Gastroesophageal sphincter (tissue), 4 donors: Measurements from ENCODE around the gene SDK1. TPM values are rescaled to one million over a fixed set of nuclear protein-coding genes. Genes with fewer than 3 reads are reported as not detected.

Experiments used
- ATAC-seq: fragments of 150-250 bp; one replicate; pipeline ENCODE4 v1.9.1; 2016; ENCODE audit warnings: mild to moderate bottlenecking, moderate library complexity
- H3K27ac ChIP-seq, 4 donors: fragments of 200-600 bp; sonication (generic) in 3 of 4; 1 replicate in 3 of 4; 2 replicates in 1 of 4; pipeline ENCODE4 v1.5.1; 2016 to 2019
- H3K27me3 ChIP-seq: fragments of 200-600 bp; sonication (generic); one replicate; pipeline ENCODE4 v1.5.1; 2019
- H3K36me3 ChIP-seq, 2 donors: fragments of 200-600 bp; sonication (generic); one replicate each; pipeline ENCODE4 v1.5.1; 2019; ENCODE audit warnings: control low read depth in 1 of 2
- H3K4me1 ChIP-seq, 3 donors: fragments of 200-600 bp; sonication (generic); 1 replicate in 2 of 3; 2 replicates in 1 of 3; pipeline ENCODE4 v1.5.1; 2016 to 2019; ENCODE audit warnings: control low read depth in 2 of 3
- H3K4me3 ChIP-seq, 2 donors: fragments of 200-600 bp; sonication (generic); one replicate each; pipeline ENCODE4 v1.5.1; 2019; ENCODE audit warnings: mild to moderate bottlenecking in 1 of 2, moderate library complexity in 1 of 2
- H3K9me3 ChIP-seq, 3 donors: fragments of 200-600 bp; sonication (generic); one replicate each; pipeline ENCODE4 v1.5.1; 2017 to 2019; ENCODE audit warnings: control low read depth in 2 of 3
- EP300 ChIP-seq: sonication (generic); formaldehyde crosslinking; IDR thresholded peaks from one replicate; pipeline ENCODE4 v1.6.1; 2017; ENCODE audit warnings: antibody characterized with exemption, mild to moderate bottlenecking
- POLR2A ChIP-seq, 2 donors: fragments of 450-650 bp; IDR thresholded peaks; one replicate each; pipeline ENCODE4 v1.6.1; 2017; ENCODE audit warnings: antibody characterized with exemption in 2 of 2, mild to moderate bottlenecking in 2 of 2, moderate library complexity in 1 of 2
- POLR2AphosphoS5 ChIP-seq: sonication (generic); formaldehyde crosslinking; IDR thresholded peaks from one replicate; pipeline ENCODE4 v1.6.1; 2017; ENCODE audit warnings: antibody characterized with exemption
- WGBS, 2 donors: methylation state at CpG; one replicate each; pipeline ENCODE4 v1.1.5; 2018; ENCODE audit warnings: low coverage in 1 of 2; 5-methylcytosine and 5-hydroxymethylcytosine counted together
- total RNA-seq, 4 donors: library from RNA; depleted of rRNA; stranded (reverse); fragments of >200 nt; gene quantifications; one replicate each; pipeline ENCODE4 v1.1.0, GENCODE V29; 2016
- TF ChIP-seq, protein P1 (sequence below), 4 experiments: fragments of 200-600 bp in 2 of 4; fragments of 450-650 bp in 2 of 4; sonication (generic) in 1 of 4; IDR thresholded peaks; one replicate each; pipeline ENCODE4 v1.5.1; 2017 to 2019; ENCODE audit warnings: antibody characterized with exemption in 4 of 4, mild to moderate bottlenecking in 2 of 4, moderate library complexity in 2 of 4

Gene SDK1
- total RNA-seq, 4 donors from 2014 or later: 6.1 to 13.6 (median 8.7) TPM

DNA sequence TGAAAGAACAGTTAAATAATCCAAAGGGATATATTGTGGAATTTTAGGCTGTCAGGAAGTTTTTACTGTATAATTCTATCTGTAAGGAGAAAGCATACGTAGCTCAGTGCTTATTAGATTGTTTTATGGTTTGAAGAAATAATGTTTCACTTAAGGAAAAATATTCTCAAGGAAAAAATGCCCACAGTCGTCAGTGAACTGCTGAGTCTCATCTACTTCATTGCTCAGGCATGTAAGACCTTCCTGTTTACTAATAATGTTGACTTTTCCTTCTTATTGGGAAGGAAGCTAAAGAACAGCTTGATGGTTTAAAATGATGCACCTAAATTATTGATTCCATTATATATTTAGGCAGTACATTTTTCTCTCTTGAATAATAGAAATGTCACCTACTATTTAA, 304.2 kb downstream of the SDK1 start:
- Histone ChIP-seq H3K4me3 (no peak overlapping the region), H3K36me3 (no peaks in the 10 kb centered on the region), H3K9me3 (peaks cover 0 to 14% (median 0%) of the 10 kb centered on the region in 3 donors), H3K27ac (no peak overlapping the region), H3K27me3 (no peaks in the 10 kb centered on the region), H3K4me1 (no peaks in the 10 kb centered on the region)
- 40 to 53% methylated on average over 2 of the region's 2 CpGs for WGBS, 2 donors
- ATAC-seq: no peak
- TF ChIP-seq, protein P1, sequence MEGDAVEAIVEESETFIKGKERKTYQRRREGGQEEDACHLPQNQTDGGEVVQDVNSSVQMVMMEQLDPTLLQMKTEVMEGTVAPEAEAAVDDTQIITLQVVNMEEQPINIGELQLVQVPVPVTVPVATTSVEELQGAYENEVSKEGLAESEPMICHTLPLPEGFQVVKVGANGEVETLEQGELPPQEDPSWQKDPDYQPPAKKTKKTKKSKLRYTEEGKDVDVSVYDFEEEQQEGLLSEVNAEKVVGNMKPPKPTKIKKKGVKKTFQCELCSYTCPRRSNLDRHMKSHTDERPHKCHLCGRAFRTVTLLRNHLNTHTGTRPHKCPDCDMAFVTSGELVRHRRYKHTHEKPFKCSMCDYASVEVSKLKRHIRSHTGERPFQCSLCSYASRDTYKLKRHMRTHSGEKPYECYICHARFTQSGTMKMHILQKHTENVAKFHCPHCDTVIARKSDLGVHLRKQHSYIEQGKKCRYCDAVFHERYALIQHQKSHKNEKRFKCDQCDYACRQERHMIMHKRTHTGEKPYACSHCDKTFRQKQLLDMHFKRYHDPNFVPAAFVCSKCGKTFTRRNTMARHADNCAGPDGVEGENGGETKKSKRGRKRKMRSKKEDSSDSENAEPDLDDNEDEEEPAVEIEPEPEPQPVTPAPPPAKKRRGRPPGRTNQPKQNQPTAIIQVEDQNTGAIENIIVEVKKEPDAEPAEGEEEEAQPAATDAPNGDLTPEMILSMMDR (IDR thresholded peaks at IDR 0.05): no peak
- no peak for TF ChIP-seq POLR2A (IDR thresholded peaks at IDR 0.05)
- TF ChIP-seq POLR2AphosphoS5: no peak
- no peak for TF ChIP-seq EP300

DNA sequence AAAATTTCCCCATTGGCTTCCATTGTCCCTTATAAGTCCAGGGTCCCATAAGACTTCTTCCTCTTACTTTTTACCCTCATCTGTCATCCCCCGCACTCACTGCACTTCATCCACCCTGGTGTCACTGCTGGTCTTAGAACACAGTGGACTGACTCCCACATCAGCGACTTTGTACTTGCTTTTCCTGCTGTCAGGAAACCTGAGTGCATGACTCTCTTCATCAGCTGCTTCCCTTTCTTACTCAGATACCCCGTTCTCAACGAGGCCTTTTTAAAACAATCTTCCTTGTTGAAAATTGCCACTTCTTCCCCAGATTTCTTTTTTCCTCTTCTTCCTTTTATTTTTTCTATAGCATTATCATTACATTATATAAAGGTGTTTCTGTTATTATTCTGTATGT, 305.4 kb downstream of the SDK1 start:
- H3K9me3 ChIP-seq: peaks cover 0 to 14% (median 0%) of the 10 kb centered on the region in 3 donors
- WGBS, 2 donors: 75 to 80% methylated on average over 4 of the region's 4 CpGs
- H3K4me1 ChIP-seq: no peaks in the 10 kb centered on the region
- H3K27me3 ChIP-seq: no peaks in the 10 kb centered on the region
- no peak for ATAC-seq
- H3K36me3 ChIP-seq: no peaks in the 10 kb centered on the region
- no peak overlapping the region for H3K27ac ChIP-seq
- no peak overlapping the region for H3K4me3 ChIP-seq
- TF ChIP-seq POLR2A (IDR thresholded peaks at IDR 0.05) (no peak), POLR2AphosphoS5 (no peak), EP300 (no peak)
- TF ChIP-seq, protein P1 (IDR thresholded peaks at IDR 0.05): no peak

DNA sequence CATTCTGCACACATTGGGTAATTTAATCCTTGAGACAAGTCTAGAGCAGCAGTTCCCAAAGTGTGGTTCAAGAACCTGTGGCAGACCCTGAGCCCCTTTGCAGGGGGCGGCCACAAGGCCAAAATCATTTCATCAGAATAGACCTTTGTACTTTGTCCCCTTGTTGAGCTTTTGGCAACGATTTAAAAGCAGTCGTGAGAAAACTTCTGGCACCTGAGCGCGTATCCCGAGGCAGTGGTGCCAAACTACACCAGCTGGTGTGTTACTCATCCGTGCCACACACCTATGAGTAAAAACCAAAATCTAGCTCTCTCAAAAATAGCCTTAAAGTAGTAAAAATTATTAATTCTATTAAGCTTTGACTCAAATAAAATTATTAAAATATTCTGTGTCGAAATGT, 306.8 kb downstream of the SDK1 start:
- TF ChIP-seq POLR2A (IDR thresholded peaks at IDR 0.05) (no peak), POLR2AphosphoS5 (no peak), EP300 (no peak)
- TF ChIP-seq, protein P1 (IDR thresholded peaks at IDR 0.05): no peak
- no peak overlapping the region for H3K4me3 ChIP-seq
- no peaks in the 10 kb centered on the region for H3K27me3 ChIP-seq
- peaks cover 0 to 14% (median 0%) of the 10 kb centered on the region in 3 donors for H3K9me3 ChIP-seq
- H3K4me1 ChIP-seq: no peaks in the 10 kb centered on the region
- no peak for ATAC-seq
- no peak overlapping the region for H3K27ac ChIP-seq
- WGBS, 2 donors: 78 to 83% methylated on average over 6 to 8 of the region's 8 CpGs
- H3K36me3 ChIP-seq: no peaks in the 10 kb centered on the region

DNA sequence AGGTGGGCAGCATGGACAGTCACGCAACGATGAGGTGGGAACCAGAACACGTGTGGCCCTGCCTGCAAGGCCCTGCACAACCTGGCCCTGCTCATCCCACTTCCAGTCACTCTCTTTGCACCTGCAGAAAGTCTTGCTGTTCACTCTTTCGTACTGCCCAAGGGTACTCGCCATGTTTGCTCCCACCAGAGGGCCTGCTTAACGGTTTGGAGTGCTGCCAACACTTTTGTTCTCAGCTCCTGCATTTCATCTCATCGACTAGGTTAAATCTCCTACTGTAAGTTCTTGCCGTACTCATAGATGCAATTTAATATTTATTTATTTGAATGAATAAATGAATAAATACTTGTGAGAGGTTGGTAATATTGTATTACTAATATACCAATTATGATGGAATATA, 315.3 kb downstream of the SDK1 start:
- no peak overlapping the region for H3K27ac ChIP-seq
- TF ChIP-seq POLR2AphosphoS5 (no peak), POLR2A (IDR thresholded peaks at IDR 0.05) (no peak), EP300 (no peak)
- TF ChIP-seq, protein P1 (IDR thresholded peaks at IDR 0.05): no peak
- no peaks in the 10 kb centered on the region for H3K4me1 ChIP-seq
- ATAC-seq: no peak
- 82 to 96% methylated on average over 3 to 8 of the region's 8 CpGs for WGBS, 2 donors
- no peaks in the 10 kb centered on the region for H3K27me3 ChIP-seq
- no peak overlapping the region for H3K4me3 ChIP-seq
- no peaks in the 10 kb centered on the region for H3K36me3 ChIP-seq
- H3K9me3 ChIP-seq: no peaks in the 10 kb centered on the region

DNA sequence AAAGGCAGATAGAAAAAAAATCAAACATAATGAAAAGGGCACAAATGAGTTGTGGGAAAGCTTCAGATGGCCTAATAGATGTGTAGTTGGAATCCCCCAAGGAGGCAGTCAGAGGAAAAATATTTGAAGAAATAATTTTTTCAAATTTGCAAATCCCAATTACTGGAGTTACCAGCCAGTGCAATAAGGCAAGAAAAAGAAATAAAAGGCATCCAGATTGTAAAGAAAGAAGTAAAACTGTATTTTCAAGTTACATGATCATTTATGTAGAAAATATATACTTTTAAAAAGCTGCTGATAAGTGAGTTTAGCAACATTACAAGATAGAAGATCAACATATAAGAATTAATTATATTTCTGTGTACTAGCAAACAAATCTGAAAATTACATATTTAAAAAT, 329.0 kb downstream of the SDK1 start:
- Histone ChIP-seq H3K4me1 (no peaks in the 10 kb centered on the region), H3K27me3 (no peaks in the 10 kb centered on the region), H3K36me3 (no peaks in the 10 kb centered on the region), H3K27ac (no peak overlapping the region), H3K4me3 (no peak overlapping the region), H3K9me3 (peaks cover 0 to 27% (median 0%) of the 10 kb centered on the region in 3 donors)
- ATAC-seq: no peak
- TF ChIP-seq, protein P1 (IDR thresholded peaks at IDR 0.05): no peak
- TF ChIP-seq POLR2AphosphoS5 (no peak), POLR2A (IDR thresholded peaks at IDR 0.05) (no peak), EP300 (no peak)
